HCT116 (cell line): ENCODE results near the gene BAIAP2. TPM values are rescaled to one million over a fixed set of nuclear protein-coding genes. Genes with fewer than 3 reads are reported as not detected.

Experiments used
- ATAC-seq: fragments of 200-7000 bp; cut with Tn5 transposase; 2 replicates; pipeline ENCODE4 v1.9.1; 2020; ENCODE audit warnings: mild to moderate bottlenecking, moderate library complexity
- BruUV-seq: library from RNA; stranded (reverse); fragments of 400-500 nt; replicated peaks from 2 replicates; lab custom pipeline; 2021; lab: Mats Ljungman, UMichigan
- CTCF ChIA-PET: fragments of 300-600 bp; sonication (Branson Sonifier 250); formaldehyde crosslinking; loops from one replicate; lab custom pipeline; 2021; ENCODE audit warnings: antibody characterized with exemption; lab: Charles Lee
- POLR2A ChIA-PET: fragments of 300-600, 350-600 bp; sonication (Branson Sonifier 250); formaldehyde crosslinking; loops from one replicate; lab custom pipeline; 2021; ENCODE audit warnings: antibody characterized with exemption; lab: Charles Lee
- RAD21 ChIA-PET, 2 experiments: fragments of 300-600 bp; sonication (Branson Sonifier 250); formaldehyde crosslinking; loops; one replicate each; lab custom pipeline; 2023; ENCODE audit warnings: low total read pairs in 2 of 2; ENCODE audit not compliant: uncharacterized antibody in 2 of 2, unreplicated experiment in 2 of 2, low non-redundant PET in 1 of 2; lab: Charles Lee
- DNase-seq: peaks from one replicate; pipeline ENCODE4 v3.0.0-alpha.2; 2010; ENCODE audit warnings: low read depth, low spot score
- H2AFZ ChIP-seq: fragments of 200-600 bp; shearing (Covaris generic), sonication (generic); 2 replicates; pipeline ENCODE4 v1.6.1; 2017; ENCODE audit warnings: low read depth, mixed run types, mixed read lengths, antibody characterized with exemption, low read length; ENCODE audit not compliant: poor library complexity, severe bottlenecking
- H3K27ac ChIP-seq: 2 replicates; pipeline ENCODE4 v1.5.1; 2012; ENCODE audit warnings: low read depth, low read length
- H3K27me3 ChIP-seq: fragments of 200-600 bp; sonication (generic); 2 replicates; pipeline ENCODE4 v1.6.1; 2016; ENCODE audit warnings: mixed run types, low read length, mixed read lengths; ENCODE audit not compliant: insufficient read depth
- H3K36me3 ChIP-seq, 2 experiments: fragments of 200-500 bp in 1 of 2; fragments of 200-600 bp in 1 of 2; sonication (Bioruptor generic) in 1 of 2; sonication (generic) in 1 of 2; 2 replicates each; pipeline versions ENCODE4 v1.5.1 to v1.6.1; 2014 to 2016; ENCODE audit warnings: low read length in 2 of 2, inconsistent platforms in 1 of 2, mixed read lengths in 1 of 2, mixed run types in 1 of 2; ENCODE audit not compliant: insufficient read depth in 2 of 2, control insufficient read depth in 1 of 2
- H3K4me1 ChIP-seq, 2 experiments: fragments of 200-600 bp in 1 of 2; sonication (generic) in 1 of 2; 2 replicates each; pipeline versions ENCODE4 v1.5.1 to v1.6.1; 2012 to 2017; ENCODE audit warnings: low read length in 2 of 2, inconsistent platforms in 1 of 2, mild to moderate bottlenecking in 1 of 2, mixed read lengths in 1 of 2, mixed run types in 1 of 2, moderate library complexity in 1 of 2; ENCODE audit not compliant: insufficient read depth in 2 of 2, control insufficient read depth in 1 of 2
- H3K4me2 ChIP-seq: fragments of 200-600 bp; sonication (generic); 2 replicates; pipeline ENCODE4 v1.6.1; 2017; ENCODE audit warnings: mixed run types, low read length, mixed read lengths
- H3K4me3 ChIP-seq, 2 experiments: fragments of 200-600 bp in 1 of 2; sonication (generic) in 1 of 2; replicated peaks in 1 of 2; 2 replicates each; pipeline ENCODE4 v1.5.1; 2011 to 2016; ENCODE audit warnings: low read length in 2 of 2, control low read depth in 1 of 2, low read depth in 1 of 2, mild to moderate bottlenecking in 1 of 2, mixed read lengths in 1 of 2, mixed run types in 1 of 2
- H3K79me2 ChIP-seq: fragments of 200-600 bp; sonication (generic); 2 replicates; pipeline ENCODE4 v1.6.1; 2017; ENCODE audit warnings: mild to moderate bottlenecking, mixed run types, low read length, moderate library complexity, mixed read lengths; ENCODE audit not compliant: insufficient read depth
- H3K9ac ChIP-seq: fragments of 200-600 bp; sonication (generic); 2 replicates; pipeline ENCODE4 v1.6.1; 2016; ENCODE audit warnings: low read length, mixed read lengths
- H3K9me2 ChIP-seq: fragments of 200-600 bp; sonication (generic), shearing (Covaris generic); 2 replicates; pipeline ENCODE4 v1.6.1; 2017; ENCODE audit warnings: mixed run types, mild to moderate bottlenecking, moderate library complexity; ENCODE audit not compliant: insufficient read depth
- H3K9me3 ChIP-seq, 2 experiments: fragments of 200-500 bp in 1 of 2; fragments of 200-600 bp in 1 of 2; sonication (Bioruptor generic) in 1 of 2; sonication (generic) in 1 of 2; 2 replicates each; pipeline ENCODE4 v1.6.1; 2014 to 2017; ENCODE audit warnings: low read length in 2 of 2, mixed read lengths in 2 of 2, inconsistent platforms in 1 of 2, low read depth in 1 of 2, mild to moderate bottlenecking in 1 of 2, mixed run types in 1 of 2, moderate library complexity in 1 of 2; ENCODE audit not compliant: control insufficient read depth in 1 of 2, insufficient read depth in 1 of 2
- H4K20me1 ChIP-seq: fragments of 200-600 bp; sonication (generic), shearing (Covaris generic); 2 replicates; pipeline ENCODE4 v1.6.1; 2017; ENCODE audit warnings: mixed run types, mild to moderate bottlenecking, moderate library complexity; ENCODE audit not compliant: insufficient read depth
- ELF1 ChIP-seq: IDR thresholded peaks from 2 replicates; pipeline ENCODE4 v1.6.1; 2012; ENCODE audit warnings: low read depth, borderline replicate concordance
- EZH2 ChIP-seq: fragments of 200-600 bp; sonication (generic); IDR thresholded peaks from 2 replicates; pipeline ENCODE4 v1.6.1; 2017; ENCODE audit warnings: antibody characterized with exemption, mixed run types
- EZH2phosphoT487 ChIP-seq: fragments of 200-600 bp; IDR thresholded peaks from 2 replicates; pipeline ENCODE4 v1.6.1; 2018; ENCODE audit warnings: antibody characterized with exemption, borderline replicate concordance
- FOSL1 ChIP-seq: IDR thresholded peaks from 2 replicates; pipeline ENCODE4 v1.6.1; 2012; ENCODE audit warnings: low read depth
- POLR2AphosphoS5 ChIP-seq: IDR thresholded peaks from 2 replicates; pipeline ENCODE4 v1.6.1; 2011; ENCODE audit warnings: mild to moderate bottlenecking, low read depth, low read length, moderate library complexity
- RAD21 ChIP-seq: IDR thresholded peaks from 2 replicates; pipeline ENCODE4 v1.6.1; 2012; ENCODE audit warnings: low read depth, mild to moderate bottlenecking
- SIN3A ChIP-seq: IDR thresholded peaks from 2 replicates; pipeline ENCODE4 v1.6.1; 2012; ENCODE audit warnings: low read depth
- SP1 ChIP-seq: IDR thresholded peaks from 2 replicates; pipeline ENCODE4 v1.6.1; 2012; ENCODE audit warnings: low read depth
- SRF ChIP-seq: IDR thresholded peaks from 2 replicates; pipeline ENCODE4 v1.6.1; 2012; ENCODE audit warnings: low read depth
- ZFX ChIP-seq: fragments of 450-650 bp; IDR thresholded peaks from 2 replicates; pipeline ENCODE4 v1.6.1; 2017
- ZNF274 ChIP-seq: fragments of 200-500 bp; sonication (Bioruptor generic); IDR thresholded peaks from 2 replicates; pipeline ENCODE4 v1.6.1; 2014; ENCODE audit warnings: mild to moderate bottlenecking, low read depth, low read length, inconsistent platforms
- intact Hi-C: fragments of 100-400 bp; cut with micrococcal nuclease; formaldehyde crosslinking; loops from 2 replicates; pipeline ENCODE4 v1.10.0; 2022
- total RNA-seq: library from RNA; stranded (reverse); gene quantifications from one replicate; pipeline ENCODE4 v1.2.1, GENCODE V29; 2021; ENCODE audit not compliant: unreplicated experiment
- TF ChIP-seq, protein P1 (sequence below): IDR thresholded peaks from 2 replicates; pipeline ENCODE4 v1.6.1; 2012
- TF ChIP-seq, protein P2 (sequence below), 3 experiments: fragments of 200-600 bp in 1 of 3; sonication (generic) in 1 of 3; IDR thresholded peaks in 2 of 3; conservative IDR thresholded peaks in 1 of 3; 2 replicates each; pipeline ENCODE4 v1.5.1; 2012 to 2017; ENCODE audit warnings: low read depth in 2 of 3, low read length in 2 of 3, antibody characterized with exemption in 1 of 3, borderline replicate concordance in 1 of 3, control low read depth in 1 of 3, mild to moderate bottlenecking in 1 of 3, mixed read lengths in 1 of 3, mixed run types in 1 of 3, moderate library complexity in 1 of 3; ENCODE audit not compliant: insufficient read depth in 1 of 3
- TF ChIP-seq, protein P3 (sequence below): IDR thresholded peaks from 2 replicates; pipeline ENCODE4 v1.6.1; 2011; ENCODE audit warnings: mild to moderate bottlenecking, low read length, moderate library complexity; ENCODE audit not compliant: insufficient replicate concordance; ENCODE audit errors: extremely low read depth

Gene BAIAP2
- total RNA-seq, 1 experiment from 2014 or later = 105 TPM

DNA sequence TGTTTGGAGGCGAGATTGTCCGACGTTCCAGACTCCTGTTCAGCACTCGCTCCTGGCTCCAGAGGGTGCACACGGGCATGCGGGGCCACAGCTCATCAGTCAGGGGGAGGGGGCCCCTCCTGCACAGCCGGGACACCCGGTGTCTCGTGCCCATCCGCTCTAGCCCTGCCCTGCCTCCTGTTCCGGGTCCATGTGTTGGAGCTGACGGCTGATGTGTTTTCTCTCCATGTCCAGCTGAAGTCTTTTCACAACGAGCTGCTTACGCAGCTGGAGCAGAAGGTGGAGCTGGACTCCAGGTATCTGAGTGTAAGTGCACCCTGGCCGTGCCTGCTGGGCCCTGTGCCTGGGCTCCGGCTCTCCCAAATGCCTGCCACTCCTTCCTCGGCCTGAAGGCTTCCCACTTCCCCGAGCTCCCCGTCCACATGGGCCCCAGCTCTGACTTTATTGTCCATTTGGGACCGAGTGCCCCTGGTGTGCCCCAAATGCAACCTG, 50.5 kb downstream of the BAIAP2 start:
- Histone ChIP-seq H3K4me2 (no peak overlapping the region), H4K20me1 (peaks cover 8% of the 10 kb centered on the region; the same call in 1 of the 2 replicates), H3K9me3 (no peaks in the 10 kb centered on the region), H2AFZ (no peak overlapping the region), H3K27me3 (no peaks in the 10 kb centered on the region)
- ATAC-seq (no peak), DNase-seq (no peak)
- no TSS peak for BruUV-seq
- ChIA-PET POLR2A (interaction anchor here (0.6 kb wide), 1 partner anchor 1995 kb away, joined by 3 read pairs; no protein-coding TSS in a partner anchor), RAD21 (no interaction called here)
- TF ChIP-seq, protein P1, sequence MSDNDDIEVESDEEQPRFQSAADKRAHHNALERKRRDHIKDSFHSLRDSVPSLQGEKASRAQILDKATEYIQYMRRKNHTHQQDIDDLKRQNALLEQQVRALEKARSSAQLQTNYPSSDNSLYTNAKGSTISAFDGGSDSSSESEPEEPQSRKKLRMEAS = no peak
- TF ChIP-seq EZH2 (no peak), FOSL1 (no peak), ZNF274 (no peak)
- TF ChIP-seq, all 23 proteins: peak for 0
- Histone ChIP-seq H3K9ac (no peak overlapping the region), H3K36me3 (peaks cover 9 to 47% of the 10 kb centered on the region in 2 experiments; a peak in 3 of 4 replicates), H3K4me1 (peaks cover 9 to 15% of the 10 kb centered on the region in 2 experiments), H3K4me3 (no peak overlapping the region), H3K79me2 (peaks cover 44% of the 10 kb centered on the region; the same call in 1 of the 2 replicates), H3K27ac (no peak overlapping the region; the same call in 1 of the 2 replicates), H3K9me2 (no peaks in the 10 kb centered on the region)
- CTCF ChIA-PET = interaction anchor here (1.3 kb wide), 1 partner anchor 9 kb away, joined by 7 read pairs; no protein-coding TSS in a partner anchor
- intact Hi-C loops = no loop called here

DNA sequence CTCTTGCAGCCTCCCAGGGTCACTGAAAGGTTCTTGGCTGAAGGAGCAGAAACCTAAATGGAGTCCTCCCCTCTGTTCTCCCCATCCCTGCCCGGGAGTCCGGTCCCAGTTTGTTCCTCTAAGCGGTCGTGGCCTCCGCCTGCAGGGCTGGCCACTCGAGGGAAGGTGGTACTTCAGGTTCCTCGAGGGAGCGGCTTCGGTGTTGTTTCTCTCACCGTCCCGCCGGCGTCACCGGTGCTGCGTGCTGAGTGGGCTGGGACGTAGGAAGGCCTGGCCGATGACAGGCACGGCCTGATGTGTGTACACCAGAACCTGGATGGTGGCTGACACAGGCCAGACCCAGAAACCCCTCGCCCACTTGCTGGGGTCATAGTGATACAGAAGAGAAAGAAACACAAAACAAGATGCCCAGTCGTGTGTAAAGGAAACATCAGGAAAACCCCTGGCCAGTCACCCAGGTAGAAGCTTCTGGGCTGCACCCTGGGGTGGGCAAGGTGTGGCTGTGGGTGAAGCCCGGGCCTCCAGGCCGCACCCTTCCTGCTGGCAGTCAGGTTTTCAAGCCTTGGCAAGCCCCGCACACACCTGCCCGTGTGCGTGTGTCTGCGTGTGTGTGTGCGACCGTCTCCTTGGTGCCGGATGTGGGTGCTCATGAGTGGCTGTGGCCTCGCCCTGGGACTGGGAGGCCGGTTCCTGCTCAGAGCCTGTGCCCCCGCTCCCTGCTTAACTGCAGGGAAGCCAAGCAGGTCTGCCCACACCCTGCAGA, 52.0 kb downstream of the BAIAP2 start:
- ATAC-seq (no peak), DNase-seq (no peak)
- H3K9me2 ChIP-seq = no peaks in the 10 kb centered on the region
- intact Hi-C loops = no loop called here
- peaks cover 7% of the 10 kb centered on the region; the same call in 1 of the 2 replicates for H4K20me1 ChIP-seq
- H3K27me3 ChIP-seq = no peaks in the 10 kb centered on the region
- no peak overlapping the region for H3K4me3 ChIP-seq
- no peak overlapping the region for H3K4me2 ChIP-seq
- no peak overlapping the region for H3K27ac ChIP-seq
- H3K9ac ChIP-seq = no peak overlapping the region
- H3K36me3 ChIP-seq = peaks cover 9 to 38% of the 10 kb centered on the region in 2 experiments; a peak in 3 of 4 replicates
- peaks cover 29% of the 10 kb centered on the region; the same call in 1 of the 2 replicates for H3K79me2 ChIP-seq
- H3K4me1 ChIP-seq = peaks cover 17 to 29% of the 10 kb centered on the region in 2 experiments
- BruUV-seq = no TSS peak
- no peak overlapping the region for H2AFZ ChIP-seq
- ChIA-PET POLR2A (no interaction called here), RAD21 (no interaction called here), CTCF (no interaction called here)
- H3K9me3 ChIP-seq = no peaks in the 10 kb centered on the region
- TF ChIP-seq ZFX = no peak
- no peak for TF ChIP-seq SP1
- TF ChIP-seq, protein P2, sequence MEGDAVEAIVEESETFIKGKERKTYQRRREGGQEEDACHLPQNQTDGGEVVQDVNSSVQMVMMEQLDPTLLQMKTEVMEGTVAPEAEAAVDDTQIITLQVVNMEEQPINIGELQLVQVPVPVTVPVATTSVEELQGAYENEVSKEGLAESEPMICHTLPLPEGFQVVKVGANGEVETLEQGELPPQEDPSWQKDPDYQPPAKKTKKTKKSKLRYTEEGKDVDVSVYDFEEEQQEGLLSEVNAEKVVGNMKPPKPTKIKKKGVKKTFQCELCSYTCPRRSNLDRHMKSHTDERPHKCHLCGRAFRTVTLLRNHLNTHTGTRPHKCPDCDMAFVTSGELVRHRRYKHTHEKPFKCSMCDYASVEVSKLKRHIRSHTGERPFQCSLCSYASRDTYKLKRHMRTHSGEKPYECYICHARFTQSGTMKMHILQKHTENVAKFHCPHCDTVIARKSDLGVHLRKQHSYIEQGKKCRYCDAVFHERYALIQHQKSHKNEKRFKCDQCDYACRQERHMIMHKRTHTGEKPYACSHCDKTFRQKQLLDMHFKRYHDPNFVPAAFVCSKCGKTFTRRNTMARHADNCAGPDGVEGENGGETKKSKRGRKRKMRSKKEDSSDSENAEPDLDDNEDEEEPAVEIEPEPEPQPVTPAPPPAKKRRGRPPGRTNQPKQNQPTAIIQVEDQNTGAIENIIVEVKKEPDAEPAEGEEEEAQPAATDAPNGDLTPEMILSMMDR (IDR thresholded peaks at IDR 0.05 in 2 of 3, conservative IDR thresholded peaks at IDR 0.05 in 1 of 3; ENCODE audit: borderline replicate concordance in 1 of 3, insufficient read depth in 1 of 3, low read depth in 2 of 3, low read length in 2 of 3) = no peak
- TF ChIP-seq RAD21 = no peak
- no peak for TF ChIP-seq POLR2AphosphoS5
- TF ChIP-seq, protein P3, sequence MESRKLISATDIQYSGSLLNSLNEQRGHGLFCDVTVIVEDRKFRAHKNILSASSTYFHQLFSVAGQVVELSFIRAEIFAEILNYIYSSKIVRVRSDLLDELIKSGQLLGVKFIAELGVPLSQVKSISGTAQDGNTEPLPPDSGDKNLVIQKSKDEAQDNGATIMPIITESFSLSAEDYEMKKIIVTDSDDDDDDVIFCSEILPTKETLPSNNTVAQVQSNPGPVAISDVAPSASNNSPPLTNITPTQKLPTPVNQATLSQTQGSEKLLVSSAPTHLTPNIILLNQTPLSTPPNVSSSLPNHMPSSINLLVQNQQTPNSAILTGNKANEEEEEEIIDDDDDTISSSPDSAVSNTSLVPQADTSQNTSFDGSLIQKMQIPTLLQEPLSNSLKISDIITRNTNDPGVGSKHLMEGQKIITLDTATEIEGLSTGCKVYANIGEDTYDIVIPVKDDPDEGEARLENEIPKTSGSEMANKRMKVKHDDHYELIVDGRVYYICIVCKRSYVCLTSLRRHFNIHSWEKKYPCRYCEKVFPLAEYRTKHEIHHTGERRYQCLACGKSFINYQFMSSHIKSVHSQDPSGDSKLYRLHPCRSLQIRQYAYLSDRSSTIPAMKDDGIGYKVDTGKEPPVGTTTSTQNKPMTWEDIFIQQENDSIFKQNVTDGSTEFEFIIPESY = no peak
- no peak for TF ChIP-seq SIN3A
- no peak for TF ChIP-seq SRF
- TF ChIP-seq EZH2phosphoT487 = no peak
- TF ChIP-seq, protein P1 = no peak
- no peak for TF ChIP-seq ELF1
- TF ChIP-seq FOSL1 = no peak
- no peak for TF ChIP-seq ZNF274
